ENCODE measurements around the gene GRM3.

Gene GRM3

DNA sequence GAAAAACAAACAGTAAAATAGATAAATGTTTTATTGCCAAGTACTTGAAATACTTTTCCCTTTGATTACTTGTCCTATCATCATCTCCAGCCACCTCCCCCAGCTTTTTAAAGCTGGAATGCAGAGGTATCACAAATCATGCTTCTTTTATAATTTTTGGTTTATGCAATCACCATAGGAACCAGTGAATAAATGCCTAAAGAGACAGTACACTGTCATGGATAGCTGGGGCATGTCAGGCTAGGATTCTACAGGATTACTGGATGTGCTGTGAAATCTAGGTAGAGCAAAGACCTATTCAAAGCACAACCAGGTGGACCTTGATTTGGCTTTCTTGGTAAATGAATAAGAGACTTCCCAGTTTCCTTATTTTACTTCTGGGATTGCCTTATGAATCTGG, 257.2 kb downstream of the GRM3 start:
- no peak for DNase-seq (ENCODE audit: low read depth, low spot score)

DNA sequence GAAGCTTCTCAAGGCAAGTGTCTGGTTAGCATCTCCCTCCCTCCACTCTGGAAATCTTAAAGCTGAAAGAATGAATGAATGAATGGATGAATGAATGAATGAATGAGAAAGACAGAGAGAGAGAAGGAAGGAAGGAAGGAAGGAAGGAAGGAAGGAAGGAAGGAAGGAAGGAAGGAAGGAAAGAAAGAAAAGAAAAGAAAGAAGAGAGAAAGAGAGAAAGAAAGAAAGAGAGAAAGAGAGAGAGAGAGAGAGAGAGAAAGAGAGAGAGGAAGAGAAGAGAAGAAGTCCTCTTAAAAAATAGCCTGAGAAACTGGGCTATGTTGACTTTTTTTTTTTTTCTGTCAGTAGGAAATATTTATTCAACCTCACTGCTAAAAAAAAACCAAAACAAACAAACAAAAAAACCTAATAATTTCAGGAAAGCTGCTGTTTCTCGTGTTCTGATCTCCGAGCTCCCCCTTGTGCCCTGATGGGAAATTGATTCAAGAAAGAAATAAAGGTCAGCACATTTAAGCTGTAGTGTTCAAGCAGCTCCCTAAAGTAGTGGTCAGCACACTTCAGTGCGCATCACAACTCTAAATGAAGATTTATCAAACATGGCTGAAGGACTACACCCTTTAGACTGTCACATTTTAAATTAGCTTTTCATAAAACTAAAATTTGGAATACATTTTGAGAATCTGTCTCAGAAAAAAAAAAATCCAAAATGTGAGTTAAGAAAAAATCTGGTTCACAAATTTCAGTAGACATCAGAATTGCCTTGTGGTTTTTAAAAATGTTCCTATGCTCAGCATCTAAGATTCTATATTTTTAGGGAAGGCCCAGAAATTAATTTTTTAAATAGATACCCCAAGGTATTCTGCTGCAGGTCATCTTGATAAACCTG, 261.5 kb downstream of the GRM3 start:
- no peak for DNase-seq (ENCODE audit: low read depth, low spot score)

DNA sequence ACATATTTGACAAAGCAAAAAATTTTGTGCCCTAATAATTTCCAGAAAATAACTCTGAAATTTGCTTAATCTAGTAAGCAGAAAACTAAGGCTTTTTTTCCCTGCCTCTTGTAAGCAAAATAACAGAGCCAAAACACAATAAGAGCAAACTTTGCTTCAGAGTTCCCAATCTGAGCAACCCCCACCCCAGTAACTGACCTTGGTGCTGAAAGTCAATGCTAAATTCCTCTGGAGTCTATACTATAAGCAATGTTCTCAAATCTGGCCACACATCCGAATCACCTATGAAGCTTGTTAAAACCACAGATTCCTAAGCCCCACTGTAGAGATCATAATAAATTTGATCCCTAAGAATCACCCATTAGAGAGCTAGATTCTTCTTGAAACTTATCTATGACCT, 265.2 kb downstream of the GRM3 start:
- DNase-seq (ENCODE audit: low read depth, low spot score) = no peak

GRCh38 chr7:86911659-86912058, 267.9 kb downstream of the GRM3 start:
- no peak for DNase-seq (ENCODE audit: low read depth, low spot score)

DNA sequence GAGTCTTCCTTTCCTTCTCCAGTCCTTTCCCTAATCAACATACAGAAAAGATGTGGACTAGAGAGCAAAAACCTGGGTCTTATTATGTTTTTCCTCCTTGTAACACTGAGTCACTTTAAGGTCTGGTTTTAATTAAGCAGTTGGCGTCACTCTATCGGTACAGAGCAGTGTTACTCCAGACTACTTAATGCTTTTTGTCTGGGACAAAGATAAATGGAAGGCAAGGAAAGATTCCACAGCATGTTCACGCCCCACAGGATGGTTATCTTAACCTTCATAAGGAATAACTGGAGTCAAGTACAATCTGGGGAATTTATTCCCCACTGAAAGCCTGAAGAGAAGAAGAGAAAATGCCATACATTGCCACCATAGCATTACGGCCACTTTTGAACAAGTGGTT, 270.0 kb downstream of the GRM3 start:
- no peak for DNase-seq (ENCODE audit: low read depth, low spot score)

Measured in activated naive CD8-positive, alpha-beta T cell treated with anti-CD3 and anti-CD28 coated beads, Interleukin-2, amount 50 U/mL, for 16 hours (primary cell).